Erythroblast (primary cell): Measurements from ENCODE around the gene STK4.

Experiments
- GATA1 ChIP-seq: IDR thresholded peaks from 2 replicates; pipeline ENCODE4 v1.6.1; 2011; ENCODE audit warnings: low read depth, mild to moderate bottlenecking, control low read depth, low read length, moderate library complexity
- POLR2A ChIP-seq: IDR thresholded peaks from 2 replicates; pipeline ENCODE4 v1.6.1; 2011; ENCODE audit warnings: mild to moderate bottlenecking, low read length

DNA sequence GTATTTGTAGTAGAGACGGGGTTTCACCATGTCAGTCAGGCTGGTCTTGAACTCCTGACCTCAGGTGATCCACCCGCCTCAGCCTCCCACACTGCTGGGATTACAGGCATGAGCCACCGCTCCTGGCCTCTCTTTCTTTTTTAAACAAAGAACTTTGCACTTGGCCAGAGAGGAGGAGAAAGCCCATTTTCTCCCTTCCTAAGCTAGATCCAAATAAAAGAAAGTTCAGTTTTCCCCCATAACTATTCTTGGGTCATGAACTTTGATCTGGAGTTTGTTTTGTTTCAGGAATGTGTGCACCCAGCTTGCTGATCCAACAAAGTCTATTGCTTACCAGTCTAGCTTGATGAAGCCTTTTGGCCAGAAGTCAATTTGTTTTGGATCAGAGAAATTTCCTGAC is 111.2 kb downstream of the STK4 start:
- no peak for TF ChIP-seq POLR2A
- no peak for TF ChIP-seq GATA1
